Testis (tissue), 3 donors: ENCODE measurements around the gene NMBR. TPM values are rescaled to one million over a fixed set of nuclear protein-coding genes. Genes with fewer than 3 reads are reported as not detected.
"Not testable (repeated sequence)": the region's sequence is repeated elsewhere in the genome, so short reads cannot be mapped to it uniquely, and the experiment has no call there.

Experiments
- DNase-seq: peaks from one replicate; pipeline ENCODE4 v3.0.0-alpha.2; 2019
- H3K27ac ChIP-seq, 2 donors: fragments of 200-600 bp; sonication (generic); one replicate each; pipeline ENCODE4 v1.5.1; 2019
- H3K27me3 ChIP-seq: fragments of 200-600 bp; sonication (generic); one replicate; pipeline ENCODE4 v1.5.1; 2019
- H3K36me3 ChIP-seq: fragments of 200-600 bp; sonication (generic); one replicate; pipeline ENCODE4 v1.5.1; 2017; ENCODE audit warnings: low read depth; ENCODE audit errors: missing control alignments
- H3K4me1 ChIP-seq: fragments of 200-600 bp; sonication (generic); one replicate; pipeline ENCODE4 v1.5.1; 2019
- H3K4me3 ChIP-seq, 2 donors: fragments of 200-600 bp; sonication (generic); one replicate each; pipeline ENCODE4 v1.5.1; 2017 to 2019
- H3K9me3 ChIP-seq: fragments of 200-600 bp; sonication (generic); one replicate; pipeline ENCODE4 v1.5.1; 2017
- CTCF ChIP-seq, 3 experiments: fragments of 450-650 bp in 2 of 3; fragments of 200-600 bp in 1 of 3; sonication (generic) in 1 of 3; IDR thresholded peaks; one replicate each; pipeline ENCODE4 v1.5.1; 2016 to 2019; ENCODE audit warnings: antibody characterized with exemption in 3 of 3, mild to moderate bottlenecking in 2 of 3, moderate library complexity in 1 of 3
- POLR2A ChIP-seq: fragments of 450-650 bp; IDR thresholded peaks from one replicate; pipeline ENCODE4 v1.6.1; 2017; ENCODE audit warnings: antibody characterized with exemption, mild to moderate bottlenecking, moderate library complexity
- WGBS, 2 donors: methylation state at CpG; one replicate each; pipeline ENCODE4 v1.1.5; 2018; 5-methylcytosine and 5-hydroxymethylcytosine counted together
- intact Hi-C: fragments of 100-400 bp; cut with DNase I; formaldehyde crosslinking; loops from one replicate; pipeline ENCODE4 v1.15.1; 2023; ENCODE audit warnings: low total_unique reads
- polyA plus RNA-seq: library from polyadenylated mRNA; stranded (reverse); fragments of 350-450 nt; fragmentation: Illumina TruSeq; extraction: RNeasy Lipid Tissue Mini Kit (QIAGEN cat#74804); gene quantifications from one replicate; pipeline ENCODE4 v1.2.3, GENCODE V29; 2014; ENCODE audit warnings: low read depth, low replicate concordance; ENCODE audit not compliant: insufficient read depth
- total RNA-seq, 2 donors: library from RNA; depleted of rRNA; stranded (reverse); fragments of >200 nt; gene quantifications; one replicate each; pipeline ENCODE4 v1.2.3, GENCODE V29; 2016

NMBR gene
- total and polyA plus RNA-seq, 3 donors from 2014 or later, result 1.6 to 3.5 (median 2.2) TPM

DNA sequence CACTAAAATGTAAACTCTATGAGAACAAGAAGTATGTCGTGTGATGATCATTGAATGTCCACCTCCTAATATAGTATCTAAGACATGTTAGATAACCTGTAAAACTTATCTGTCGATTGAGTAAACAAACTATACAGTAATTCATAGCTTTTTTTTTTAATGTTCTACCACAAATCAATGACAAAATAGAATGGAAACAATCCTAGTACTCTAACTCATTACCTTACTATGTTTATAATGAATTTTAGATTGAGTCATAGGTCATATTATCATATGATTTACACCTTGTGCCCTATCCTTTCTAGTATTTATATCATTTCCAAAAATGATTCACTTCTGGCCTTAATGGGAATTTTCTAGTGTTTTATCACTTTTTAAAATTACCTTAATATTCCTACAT is 6.3 kb upstream of the NMBR start:
- Histone ChIP-seq H3K9me3 (no peaks in the 10 kb centered on the region), H3K27me3 (no peaks in the 10 kb centered on the region), H3K36me3 (no peaks in the 10 kb centered on the region), H3K4me1 (peaks cover 6% of the 10 kb centered on the region), H3K27ac (no peak overlapping the region), H3K4me3 (no peak overlapping the region)
- WGBS, 2 donors, result 43 to 97% methylated on average over 2 of the region's 2 CpGs
- DNase-seq, result no peak
- intact Hi-C loops, result no loop called here
- TF ChIP-seq CTCF (IDR thresholded peaks at IDR 0.05) (no peak), POLR2A (no peak)

DNA sequence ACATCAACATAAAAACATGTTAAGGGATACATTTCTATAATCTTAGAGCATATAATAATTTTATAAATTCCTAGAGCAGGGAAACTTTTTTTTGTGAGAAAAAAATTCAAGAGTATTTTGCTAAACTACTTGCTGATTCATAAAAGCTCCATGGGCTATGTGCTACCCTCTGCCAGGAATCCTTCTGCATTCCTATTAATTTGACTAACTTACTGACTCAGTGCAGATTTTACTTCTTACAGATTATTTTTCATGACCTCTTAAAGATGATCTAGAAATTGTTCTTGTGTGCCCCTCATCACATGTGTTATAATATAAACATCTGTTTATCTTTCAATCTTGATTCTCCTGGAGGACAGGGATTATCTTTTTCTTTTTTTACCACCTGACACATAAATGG is 5.8 kb upstream of the NMBR start:
- intact Hi-C loops, result no loop called here
- H3K36me3 ChIP-seq, result no peaks in the 10 kb centered on the region
- H3K4me3 ChIP-seq, result no peak overlapping the region
- TF ChIP-seq CTCF (IDR thresholded peaks at IDR 0.05) (no peak), POLR2A (no peak)
- H3K27ac ChIP-seq, result no peak overlapping the region
- DNase-seq, result no peak
- no peaks in the 10 kb centered on the region for H3K9me3 ChIP-seq
- peaks cover 10% of the 10 kb centered on the region for H3K4me1 ChIP-seq
- H3K27me3 ChIP-seq, result no peaks in the 10 kb centered on the region

DNA sequence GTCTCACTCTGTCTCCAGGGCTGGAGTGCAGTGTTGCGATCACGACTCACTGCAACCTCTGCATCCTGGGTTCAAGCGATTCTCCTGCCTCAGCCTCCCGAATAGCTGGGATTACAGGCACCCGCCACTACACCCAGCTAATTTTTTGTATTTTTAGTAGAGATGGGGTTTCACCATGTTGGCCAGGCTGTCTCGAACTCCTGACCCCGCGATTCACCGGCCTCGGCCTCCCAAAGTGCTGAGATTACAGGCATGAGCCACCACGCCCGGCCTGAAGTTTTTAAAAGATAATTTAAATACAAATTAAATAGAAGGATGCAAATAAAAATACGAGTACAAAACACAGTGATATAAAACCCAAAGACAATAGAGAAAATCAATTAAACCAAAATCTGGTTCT is 5.4 kb downstream of the NMBR start:
- H3K27ac ChIP-seq, H3K4me1 ChIP-seq, H3K4me3 ChIP-seq, H3K36me3 ChIP-seq, DNase-seq, H3K9me3 ChIP-seq, H3K27me3 ChIP-seq, intact Hi-C loops: not testable (repeated sequence)
- 92 to 95% methylated on average over 13 of the region's 13 CpGs for WGBS, 2 donors

- intact Hi-C loops, result no loop called here
- Histone ChIP-seq H3K4me3 (no peak overlapping the region), H3K27me3 (no peaks in the 10 kb centered on the region), H3K4me1 (no peaks in the 10 kb centered on the region), H3K27ac (no peak overlapping the region), H3K36me3 (no peaks in the 10 kb centered on the region), H3K9me3 (no peaks in the 10 kb centered on the region)
- DNase-seq, result no peak
- TF ChIP-seq CTCF (IDR thresholded peaks at IDR 0.05) (no peak), POLR2A (no peak)
- 48 to 67% methylated on average over 2 of the region's 2 CpGs for WGBS, 2 donors
Observed at GRCh38 chr6:142138876-142139275, 8.0 kb downstream of the NMBR start.

DNA sequence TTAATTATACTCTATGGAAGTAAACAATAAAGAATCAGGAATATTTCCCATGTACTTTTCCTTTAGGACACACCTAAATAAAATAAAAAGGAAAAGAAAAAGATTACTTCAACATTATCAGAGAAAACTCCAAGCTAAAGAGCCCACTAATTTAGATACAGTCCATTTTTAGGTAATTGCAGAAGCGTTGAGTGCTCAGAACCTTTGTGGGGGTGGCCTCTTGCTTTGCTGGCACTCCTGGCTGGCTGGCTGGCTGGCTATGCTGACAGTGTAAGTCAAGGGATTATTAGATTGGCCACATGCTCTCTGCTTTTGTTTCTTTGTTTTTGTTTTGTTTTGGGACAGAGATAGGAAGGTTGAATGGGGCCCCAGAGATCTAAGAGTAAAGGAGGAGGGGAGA is 14.3 kb downstream of the NMBR start, which contains the start of gene GJE1:
Gene GJE1, plus strand, starts transcription at position 301 of the 400 bp plus-strand sequence. CDS start 234 bp downstream, outside the sequence.
- TF ChIP-seq POLR2A, result no peak
- no peak for TF ChIP-seq CTCF (IDR thresholded peaks at IDR 0.05)

More for the DNA sequence above, 14.3 kb downstream of the NMBR start, which contains the start of gene GJE1:
- DNase-seq, result no peak
- WGBS, 2 donors, result 70 to 73% methylated on average over 1 of the region's 1 CpG
- Histone ChIP-seq H3K27me3 (no peaks in the 10 kb centered on the region), H3K36me3 (no peaks in the 10 kb centered on the region), H3K4me3 (no peak within 1 kb of the TSS), H3K4me1 (no peaks in the 10 kb centered on the region), H3K27ac (no peak within 1 kb of the TSS), H3K9me3 (no peaks in the 10 kb centered on the region)
- intact Hi-C loops, result no loop called here
